AG09309 (cell line): Measurements from ENCODE around the gene P2RX7.

Experiments used
- DNase-seq: peaks from one replicate; pipeline ENCODE4 v3.0.0-alpha.2; 2010; ENCODE audit warnings: low read depth
- H3K4me3 ChIP-seq: 2 replicates; pipeline ENCODE4 v1.5.1; 2011; ENCODE audit warnings: mild to moderate bottlenecking, low read depth, low read length, moderate library complexity; ENCODE audit not compliant: control insufficient read depth
- TF ChIP-seq, protein P1 (sequence below): IDR thresholded peaks from 2 replicates; pipeline ENCODE4 v1.5.1; 2011; ENCODE audit warnings: mild to moderate bottlenecking, low read depth, low read length, inconsistent platforms; ENCODE audit not compliant: insufficient read depth, control insufficient read depth; ENCODE audit errors: missing control alignments

The P2RX7 gene

DNA sequence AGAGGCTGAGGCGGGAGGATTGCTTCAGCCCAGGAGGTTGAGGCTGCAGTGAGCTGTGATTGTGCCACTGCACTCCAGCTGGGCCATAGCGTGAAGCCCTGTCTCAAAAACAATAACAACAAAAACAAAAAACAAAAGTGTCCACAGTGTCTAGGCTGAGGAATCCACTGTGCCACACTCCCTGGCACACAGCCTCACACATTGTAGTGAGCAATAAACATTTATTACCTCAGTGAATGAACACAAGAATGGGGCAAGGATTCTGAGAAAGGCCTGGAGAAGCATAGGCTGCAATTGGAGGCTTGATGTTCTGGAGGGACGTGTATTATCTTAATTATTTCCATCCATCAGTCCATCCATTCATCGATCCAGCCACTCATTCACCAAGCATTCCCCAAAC lies 17.1 kb upstream of the P2RX7 start:
- TF ChIP-seq, protein P1, sequence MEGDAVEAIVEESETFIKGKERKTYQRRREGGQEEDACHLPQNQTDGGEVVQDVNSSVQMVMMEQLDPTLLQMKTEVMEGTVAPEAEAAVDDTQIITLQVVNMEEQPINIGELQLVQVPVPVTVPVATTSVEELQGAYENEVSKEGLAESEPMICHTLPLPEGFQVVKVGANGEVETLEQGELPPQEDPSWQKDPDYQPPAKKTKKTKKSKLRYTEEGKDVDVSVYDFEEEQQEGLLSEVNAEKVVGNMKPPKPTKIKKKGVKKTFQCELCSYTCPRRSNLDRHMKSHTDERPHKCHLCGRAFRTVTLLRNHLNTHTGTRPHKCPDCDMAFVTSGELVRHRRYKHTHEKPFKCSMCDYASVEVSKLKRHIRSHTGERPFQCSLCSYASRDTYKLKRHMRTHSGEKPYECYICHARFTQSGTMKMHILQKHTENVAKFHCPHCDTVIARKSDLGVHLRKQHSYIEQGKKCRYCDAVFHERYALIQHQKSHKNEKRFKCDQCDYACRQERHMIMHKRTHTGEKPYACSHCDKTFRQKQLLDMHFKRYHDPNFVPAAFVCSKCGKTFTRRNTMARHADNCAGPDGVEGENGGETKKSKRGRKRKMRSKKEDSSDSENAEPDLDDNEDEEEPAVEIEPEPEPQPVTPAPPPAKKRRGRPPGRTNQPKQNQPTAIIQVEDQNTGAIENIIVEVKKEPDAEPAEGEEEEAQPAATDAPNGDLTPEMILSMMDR = no peak
- DNase-seq = no peak
- H3K4me3 ChIP-seq = no peak overlapping the region

DNA sequence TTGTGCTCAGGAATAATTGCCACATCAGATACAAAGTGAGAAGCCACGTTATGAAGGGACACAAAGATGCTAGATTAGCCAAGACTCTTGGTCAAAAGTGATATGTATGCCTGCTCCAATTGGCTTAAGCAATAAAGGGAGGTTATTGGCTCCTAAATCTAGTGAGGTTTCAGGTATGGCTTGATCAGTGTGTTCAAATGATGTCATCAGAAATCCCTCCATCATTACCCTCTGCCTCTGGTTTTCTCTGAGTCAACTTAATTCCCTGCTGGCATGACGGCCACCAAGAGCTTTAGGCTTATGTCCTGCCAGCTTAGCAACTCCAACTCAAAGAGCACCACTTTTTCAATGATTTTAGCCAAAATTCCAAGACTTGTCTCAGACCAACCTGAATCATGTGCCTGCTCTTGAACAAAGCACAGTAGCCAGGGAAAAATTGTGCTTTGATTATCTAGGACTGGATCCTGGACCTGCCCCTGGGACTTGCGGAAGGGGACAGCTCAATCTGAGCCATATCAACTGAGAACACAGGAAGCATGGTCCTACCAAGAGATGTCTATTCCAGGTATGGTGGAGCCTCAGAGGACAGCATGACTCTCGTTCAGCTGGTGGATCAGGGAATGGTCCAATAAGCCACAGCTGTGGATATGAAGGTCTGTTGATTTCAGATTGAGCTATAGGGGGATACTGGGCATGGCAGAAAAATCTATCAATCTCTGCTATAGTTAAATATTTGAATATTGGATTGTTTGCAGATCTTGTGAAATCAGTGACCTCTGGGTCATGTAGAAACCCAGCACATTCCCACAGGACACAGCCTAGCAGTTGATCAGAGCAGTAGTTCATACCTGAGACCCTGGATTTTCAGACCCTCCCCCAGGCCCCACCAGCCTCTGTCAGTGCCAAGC lies 16.1 kb upstream of the P2RX7 start:
- TF ChIP-seq, protein P1 = no peak
- DNase-seq = no peak

DNA sequence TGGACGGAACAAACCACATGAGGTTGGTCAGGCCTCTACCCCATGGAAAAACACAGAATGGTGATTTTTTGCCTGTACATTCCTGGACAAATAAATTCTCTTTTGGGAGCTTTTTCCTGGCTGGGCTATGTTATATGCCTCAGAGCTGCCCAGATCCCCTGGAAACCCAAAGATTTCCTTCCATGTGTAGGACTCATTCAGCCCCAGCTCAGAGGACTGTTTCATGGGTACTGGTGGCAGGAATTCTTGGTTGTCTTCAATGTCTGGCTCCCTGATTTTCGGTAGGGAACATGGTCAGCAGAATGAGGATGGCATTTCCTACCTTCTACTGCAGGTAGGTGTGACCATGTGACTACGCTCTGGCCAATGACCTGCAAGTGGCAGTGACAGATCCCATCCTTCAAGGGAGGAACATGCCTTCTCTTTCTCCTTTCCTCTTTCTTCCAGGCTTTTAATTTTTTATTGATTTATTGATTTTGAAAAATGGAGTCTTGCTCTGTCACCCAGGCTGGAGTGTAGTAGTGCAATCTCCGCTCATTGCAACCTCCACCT lies 15.4 kb upstream of the P2RX7 start:
- no peak overlapping the region for H3K4me3 ChIP-seq
- TF ChIP-seq, protein P1 = no peak
- DNase-seq = no peak

More for the DNA sequence above, 16.1 kb upstream of the P2RX7 start:
- no peak overlapping the region for H3K4me3 ChIP-seq

DNA sequence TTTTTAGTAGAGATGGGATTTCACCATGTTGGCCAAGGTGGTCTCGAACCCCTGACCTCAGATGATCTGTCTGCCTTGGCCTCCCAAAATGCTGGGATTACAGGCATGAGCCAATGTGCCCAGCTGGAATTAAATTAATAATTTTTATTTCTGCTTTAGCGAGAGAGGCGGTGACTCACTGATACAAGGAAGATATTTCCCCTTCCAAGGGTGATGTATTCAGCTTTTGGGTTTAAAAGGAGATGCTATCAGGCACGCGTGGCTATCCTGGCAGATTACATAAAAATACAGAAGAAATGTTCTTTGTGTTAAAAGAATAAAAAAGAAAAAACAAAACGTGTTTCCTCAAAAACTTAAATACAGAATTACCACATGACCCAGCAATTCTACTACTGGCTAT lies 12.4 kb upstream of the P2RX7 start:
- no peak overlapping the region for H3K4me3 ChIP-seq
- DNase-seq = no peak
- TF ChIP-seq, protein P1 = no peak

DNA sequence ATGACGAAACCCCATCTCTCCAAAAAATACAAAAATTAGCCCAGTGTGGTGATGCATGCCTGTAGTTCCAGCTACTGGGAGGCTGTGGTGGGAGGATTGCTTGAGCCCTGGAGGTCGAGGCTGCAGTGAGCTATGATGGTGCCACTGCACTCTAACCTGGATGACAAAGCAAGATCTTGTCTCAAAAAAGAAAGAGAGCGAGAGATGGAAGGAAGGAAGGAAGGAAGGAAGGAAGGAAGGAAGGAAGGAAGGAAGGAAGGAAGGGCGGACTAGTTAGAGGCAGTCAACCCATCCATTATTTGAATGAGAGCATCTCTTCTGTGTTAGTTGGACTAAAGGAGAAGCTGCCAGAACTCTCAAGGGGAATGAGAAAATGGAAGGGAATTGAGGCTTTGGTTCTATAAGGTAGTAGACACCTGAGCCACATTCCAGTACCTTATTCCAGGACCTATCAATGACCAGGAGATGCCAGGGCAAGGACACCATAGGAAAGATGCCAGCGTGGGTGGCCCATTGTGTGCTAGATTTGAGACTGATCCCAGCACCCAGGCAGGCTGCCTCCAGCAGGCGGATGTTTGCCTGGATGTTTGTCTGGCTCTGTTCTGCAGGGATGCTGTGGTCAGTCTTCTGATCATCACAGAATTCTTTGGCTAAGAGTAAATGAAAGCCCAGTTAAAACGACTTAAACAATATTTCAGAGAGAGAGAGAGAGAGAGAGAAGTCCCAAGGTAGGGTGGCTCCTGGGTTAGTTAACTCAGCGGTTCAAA lies 11.5 kb upstream of the P2RX7 start:
- TF ChIP-seq, protein P1 = no peak
- DNase-seq = no peak
- no peak overlapping the region for H3K4me3 ChIP-seq

DNA sequence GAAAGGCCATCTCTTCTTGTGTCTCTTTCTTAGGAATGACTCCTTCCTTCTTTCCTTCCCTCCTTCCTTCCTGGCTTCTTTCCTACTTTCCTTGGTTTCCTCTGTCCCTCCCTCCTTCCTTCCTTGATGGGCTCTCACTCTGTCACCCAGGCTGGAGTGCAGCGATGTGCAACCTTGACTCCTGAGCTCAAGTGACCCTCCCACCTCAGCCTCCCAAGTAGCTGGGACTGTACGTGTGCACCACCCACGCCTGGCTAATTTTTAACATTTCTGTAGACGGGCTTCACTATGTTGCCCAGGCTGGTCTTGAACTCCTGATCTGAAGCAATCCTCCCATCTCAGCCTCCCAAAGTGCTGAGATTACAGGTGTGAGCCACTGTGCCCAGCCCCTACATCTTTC lies 10.9 kb upstream of the P2RX7 start:
- no peak for DNase-seq
- TF ChIP-seq, protein P1 = no peak
- no peak overlapping the region for H3K4me3 ChIP-seq
